Activated T-helper 17 cell treated with anti-CD3 and anti-CD28 coated beads, Interleukin-2, amount 50 U/mL, for 72 hours (primary cell): ENCODE data around the gene ARHGEF25. TPM values are rescaled to one million over a fixed set of nuclear protein-coding genes. Genes with fewer than 3 reads are reported as not detected.
A peak's percentile ranks its signal among the peaks of the same experiment; 100 is the strongest.

ENCODE experiments used
- ATAC-seq: fragments of 150-1000 bp; cut with Tn5 transposase; replicated peaks from 2 replicates; pipeline ENCODE4 v1.10.0; 2021; ENCODE audit warnings: mild to moderate bottlenecking, moderate library complexity
- H3K27ac Mint-ChIP-seq: one replicate; pipeline ENCODE4 v1.8.0; 2022; ENCODE audit warnings: mixed read lengths
- H3K27me3 Mint-ChIP-seq: one replicate; pipeline ENCODE4 v1.8.0; 2022; ENCODE audit warnings: mixed read lengths
- H3K36me3 Mint-ChIP-seq: one replicate; pipeline ENCODE4 v1.8.0; 2022; ENCODE audit warnings: low read depth, mild to moderate bottlenecking, mixed read lengths
- H3K4me1 Mint-ChIP-seq: one replicate; pipeline ENCODE4 v1.8.0; 2022; ENCODE audit warnings: mixed read lengths
- H3K4me3 Mint-ChIP-seq: one replicate; pipeline ENCODE4 v1.8.0; 2022; ENCODE audit warnings: mild to moderate bottlenecking, mixed read lengths
- H3K9me3 Mint-ChIP-seq: one replicate; pipeline ENCODE4 v1.8.0; 2022; ENCODE audit warnings: mixed read lengths
- total RNA-seq, 2 donors: library from RNA; stranded (reverse); gene quantifications; one replicate each; pipeline ENCODE4 v1.2.3, GENCODE V29; 2022

ARHGEF25 gene
- total RNA-seq, 2 donors from 2014 or later, result 1.5 to 1.6 TPM

GRCh38 chr12:57619434-57620244 lies 8.4 kb downstream of the ARHGEF25 start:
- H3K27ac Mint-ChIP-seq, result no peak overlapping the region
- H3K4me1 Mint-ChIP-seq, result peaks cover 11% of the 10 kb centered on the region
- H3K4me3 Mint-ChIP-seq, result peak overlapping the region; percentile 52
- H3K9me3 Mint-ChIP-seq, result no peaks in the 10 kb centered on the region
- H3K27me3 Mint-ChIP-seq, result peaks cover 69% of the 10 kb centered on the region
- peaks cover 6% of the 10 kb centered on the region for H3K36me3 Mint-ChIP-seq
- peak; percentile 57 for ATAC-seq

- Mint-ChIP-seq H3K27ac (no peak overlapping the region), H3K4me1 (peaks cover 11% of the 10 kb centered on the region), H3K36me3 (peaks cover 6% of the 10 kb centered on the region), H3K27me3 (peaks cover 73% of the 10 kb centered on the region), H3K9me3 (no peaks in the 10 kb centered on the region), H3K4me3 (peak overlapping the region; percentile 51)
- no peak for ATAC-seq
Measured at GRCh38 chr12:57620245-57620935, 9.2 kb downstream of the ARHGEF25 start.

GRCh38 chr12:57620936-57621496 lies 9.8 kb downstream of the ARHGEF25 start:
- Mint-ChIP-seq H3K36me3 (peaks cover 6% of the 10 kb centered on the region), H3K9me3 (no peaks in the 10 kb centered on the region), H3K27ac (no peak overlapping the region), H3K4me1 (peaks cover 11% of the 10 kb centered on the region), H3K4me3 (peak overlapping the region; percentile 51), H3K27me3 (peaks cover 77% of the 10 kb centered on the region)
- no peak for ATAC-seq

- Mint-ChIP-seq H3K27me3 (peaks cover 81% of the 10 kb centered on the region), H3K27ac (no peak overlapping the region), H3K4me1 (peaks cover 11% of the 10 kb centered on the region), H3K36me3 (peaks cover 6% of the 10 kb centered on the region), H3K9me3 (no peaks in the 10 kb centered on the region), H3K4me3 (peak overlapping the region; percentile 51)
- peak; percentile 81 for ATAC-seq
Measured at GRCh38 chr12:57621497-57622292, 10.5 kb downstream of the ARHGEF25 start.

GRCh38 chr12:57622293-57623245 lies 11.3 kb downstream of the ARHGEF25 start:
- Mint-ChIP-seq H3K27ac (no peak overlapping the region), H3K36me3 (peaks cover 6% of the 10 kb centered on the region), H3K4me1 (peaks cover 11% of the 10 kb centered on the region), H3K9me3 (no peaks in the 10 kb centered on the region), H3K4me3 (peak overlapping the region; percentile 51), H3K27me3 (peaks cover 79% of the 10 kb centered on the region)
- ATAC-seq, result no peak

- H3K9me3 Mint-ChIP-seq, result no peaks in the 10 kb centered on the region
- H3K27me3 Mint-ChIP-seq, result peaks cover 77% of the 10 kb centered on the region
- ATAC-seq, result no peak
- H3K27ac Mint-ChIP-seq, result no peak overlapping the region
- no peak overlapping the region for H3K4me3 Mint-ChIP-seq
- H3K36me3 Mint-ChIP-seq, result peaks cover 6% of the 10 kb centered on the region
- peaks cover 11% of the 10 kb centered on the region for H3K4me1 Mint-ChIP-seq
Measured at GRCh38 chr12:57623385-57623784, 12.2 kb downstream of the ARHGEF25 start.

- Mint-ChIP-seq H3K4me3 (no peak overlapping the region), H3K36me3 (peaks cover 6% of the 10 kb centered on the region), H3K9me3 (no peaks in the 10 kb centered on the region), H3K27me3 (peaks cover 79% of the 10 kb centered on the region), H3K27ac (no peak overlapping the region), H3K4me1 (peaks cover 11% of the 10 kb centered on the region)
- ATAC-seq, result no peak
Measured at GRCh38 chr12:57623811-57624390, 12.7 kb downstream of the ARHGEF25 start.

- no peak for ATAC-seq
- Mint-ChIP-seq H3K4me3 (no peak overlapping the region), H3K4me1 (peaks cover 11% of the 10 kb centered on the region), H3K27ac (no peak overlapping the region), H3K36me3 (peaks cover 6% of the 10 kb centered on the region), H3K9me3 (no peaks in the 10 kb centered on the region), H3K27me3 (peaks cover 74% of the 10 kb centered on the region)
Measured at GRCh38 chr12:57624441-57625220, 13.4 kb downstream of the ARHGEF25 start.

- Mint-ChIP-seq H3K27ac (no peak overlapping the region), H3K9me3 (no peaks in the 10 kb centered on the region), H3K27me3 (peaks cover 72% of the 10 kb centered on the region), H3K36me3 (peaks cover 6% of the 10 kb centered on the region), H3K4me1 (peaks cover 11% of the 10 kb centered on the region), H3K4me3 (no peak overlapping the region)
- no peak for ATAC-seq
Measured at GRCh38 chr12:57625261-57626032, 14.2 kb downstream of the ARHGEF25 start.

GRCh38 chr12:57626111-57626920 lies 15.1 kb downstream of the ARHGEF25 start:
- Mint-ChIP-seq H3K27ac (no peak overlapping the region), H3K4me3 (peak overlapping the region; percentile 20), H3K4me1 (peaks cover 7% of the 10 kb centered on the region), H3K36me3 (peaks cover 6% of the 10 kb centered on the region), H3K27me3 (peaks cover 72% of the 10 kb centered on the region), H3K9me3 (no peaks in the 10 kb centered on the region)
- ATAC-seq, result no peak

- H3K36me3 Mint-ChIP-seq, result peaks cover 4% of the 10 kb centered on the region
Measured at GRCh38 chr12:57626921-57627445, 15.7 kb downstream of the ARHGEF25 start.

More at GRCh38 chr12:57626921-57627445, 15.7 kb downstream of the ARHGEF25 start:
- Mint-ChIP-seq H3K27me3 (peaks cover 74% of the 10 kb centered on the region), H3K4me1 (peaks cover 3% of the 10 kb centered on the region), H3K9me3 (no peaks in the 10 kb centered on the region), H3K4me3 (peak overlapping the region; percentile 20), H3K27ac (no peak overlapping the region)
- ATAC-seq, result no peak
